Smooth muscle cell of the coronary artery (primary cell): Measurements from ENCODE around the gene SLC47A2. TPM values are rescaled to one million over a fixed set of nuclear protein-coding genes. Genes with fewer than 3 reads are reported as not detected.

ENCODE experiments used
- total RNA-seq: library from RNA; depleted of rRNA; stranded (reverse); fragments of >200 nt; gene quantifications from 2 replicates; pipeline ENCODE4 v1.2.3, GENCODE V29; 2014; ENCODE audit warnings: low replicate concordance

Gene SLC47A2, protein sequence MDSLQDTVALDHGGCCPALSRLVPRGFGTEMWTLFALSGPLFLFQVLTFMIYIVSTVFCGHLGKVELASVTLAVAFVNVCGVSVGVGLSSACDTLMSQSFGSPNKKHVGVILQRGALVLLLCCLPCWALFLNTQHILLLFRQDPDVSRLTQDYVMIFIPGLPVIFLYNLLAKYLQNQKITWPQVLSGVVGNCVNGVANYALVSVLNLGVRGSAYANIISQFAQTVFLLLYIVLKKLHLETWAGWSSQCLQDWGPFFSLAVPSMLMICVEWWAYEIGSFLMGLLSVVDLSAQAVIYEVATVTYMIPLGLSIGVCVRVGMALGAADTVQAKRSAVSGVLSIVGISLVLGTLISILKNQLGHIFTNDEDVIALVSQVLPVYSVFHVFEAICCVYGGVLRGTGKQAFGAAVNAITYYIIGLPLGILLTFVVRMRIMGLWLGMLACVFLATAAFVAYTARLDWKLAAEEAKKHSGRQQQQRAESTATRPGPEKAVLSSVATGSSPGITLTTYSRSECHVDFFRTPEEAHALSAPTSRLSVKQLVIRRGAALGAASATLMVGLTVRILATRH
- 0.23 TPM in 1 of 2 replicates, not detected in the other for total RNA-seq

DNA sequence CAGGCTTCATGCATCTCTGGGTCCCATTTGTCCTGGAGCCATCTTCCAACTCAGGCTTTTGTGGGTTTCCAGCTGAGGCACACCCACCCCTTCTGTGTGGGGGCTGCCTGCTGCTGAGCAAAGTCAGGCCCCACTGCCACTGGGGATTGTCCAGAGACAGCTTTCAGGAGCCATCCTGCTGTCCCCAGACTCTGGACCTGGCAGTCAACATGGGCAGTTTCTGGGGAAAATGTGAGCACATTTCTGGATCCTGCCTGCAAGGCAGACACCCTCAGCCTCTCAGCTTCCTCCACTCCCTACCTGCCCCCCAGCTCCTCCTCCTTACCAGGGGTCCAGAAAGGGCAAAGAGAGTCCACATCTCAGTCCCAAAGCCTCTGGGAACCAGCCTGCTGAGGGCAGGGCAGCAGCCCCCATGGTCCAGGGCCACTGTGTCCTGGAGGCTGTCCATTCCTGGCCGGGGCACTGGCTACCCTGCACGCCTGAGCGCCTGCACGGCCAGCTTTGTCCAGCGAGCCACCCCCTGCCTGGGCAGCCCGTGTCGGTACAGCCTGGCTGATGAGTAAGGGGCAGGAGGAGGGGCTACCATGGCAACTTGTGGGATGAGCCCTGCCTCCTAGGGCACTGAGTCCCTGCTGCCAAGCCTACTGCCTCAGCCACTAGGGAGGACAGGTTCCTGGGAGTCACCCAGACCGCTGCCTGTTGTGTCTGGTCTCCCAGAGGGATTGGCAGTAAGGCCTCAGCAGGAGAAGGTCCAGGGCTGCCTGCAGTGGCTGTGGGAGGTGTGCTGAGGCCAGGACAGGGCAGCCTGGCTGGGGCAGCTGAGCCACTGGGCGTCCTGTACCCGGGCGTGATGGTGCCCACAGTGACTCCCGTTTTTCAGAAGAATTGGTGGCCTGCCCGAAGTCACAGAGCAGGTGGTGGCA, at the start of gene SLC47A2:
TSS of gene SLC47A2 (minus strand) at position 477 of the 923 bp plus-strand sequence. CDS start at position 448, 29 bp downstream.

DNA sequence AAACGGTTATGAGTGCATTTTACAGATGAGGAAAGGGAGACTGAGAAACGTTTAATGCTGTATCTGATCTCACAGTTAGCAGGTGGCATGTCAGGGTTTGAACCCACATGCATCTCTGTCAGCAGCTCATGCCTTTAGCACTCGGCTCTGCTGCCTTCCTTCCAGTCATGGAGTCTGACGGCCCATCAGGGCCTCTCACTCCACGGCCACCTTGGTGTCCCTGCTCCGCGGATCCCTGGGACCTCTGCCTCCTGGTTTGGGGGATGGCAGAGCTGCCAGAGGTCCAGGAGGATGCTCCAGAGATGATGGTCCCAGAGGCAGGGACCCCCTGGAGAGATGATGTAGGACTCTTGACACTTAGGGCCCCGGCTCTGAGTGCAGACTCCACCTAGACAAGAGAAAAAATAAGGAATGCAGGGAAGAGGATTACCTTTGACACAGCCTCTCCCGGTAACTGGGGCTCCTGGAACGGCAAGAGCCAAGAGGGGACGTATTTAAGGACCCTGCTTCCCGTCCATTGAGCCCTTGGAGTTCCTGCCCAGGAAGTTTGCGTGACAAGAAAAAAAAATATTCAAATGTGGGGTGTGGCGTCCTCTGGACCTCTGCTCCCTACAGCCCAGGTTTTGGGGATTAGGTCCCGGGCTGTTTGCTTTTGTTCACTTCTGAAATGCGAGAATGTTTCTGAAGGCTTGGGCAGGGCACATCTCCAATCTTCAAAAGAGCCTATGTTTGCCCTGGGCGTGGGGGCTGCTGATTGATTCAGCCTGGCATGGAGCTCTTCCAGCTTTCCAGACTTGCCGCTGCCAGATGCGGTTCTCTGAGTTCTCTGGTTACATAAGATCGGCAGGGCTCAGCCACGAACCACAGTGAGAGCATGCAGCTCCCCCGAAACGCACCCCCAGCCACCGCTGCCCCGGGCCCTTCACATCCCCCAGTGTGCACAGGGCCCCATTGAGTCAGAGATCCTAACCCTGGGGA, 31.7 kb upstream of the SLC47A2 start, which contains the start of gene ALDH3A1:
TSS of gene ALDH3A1 (minus strand) at position 470 of the 978 bp plus-strand sequence. CDS start 3,169 bp downstream, outside the sequence.

DNA sequence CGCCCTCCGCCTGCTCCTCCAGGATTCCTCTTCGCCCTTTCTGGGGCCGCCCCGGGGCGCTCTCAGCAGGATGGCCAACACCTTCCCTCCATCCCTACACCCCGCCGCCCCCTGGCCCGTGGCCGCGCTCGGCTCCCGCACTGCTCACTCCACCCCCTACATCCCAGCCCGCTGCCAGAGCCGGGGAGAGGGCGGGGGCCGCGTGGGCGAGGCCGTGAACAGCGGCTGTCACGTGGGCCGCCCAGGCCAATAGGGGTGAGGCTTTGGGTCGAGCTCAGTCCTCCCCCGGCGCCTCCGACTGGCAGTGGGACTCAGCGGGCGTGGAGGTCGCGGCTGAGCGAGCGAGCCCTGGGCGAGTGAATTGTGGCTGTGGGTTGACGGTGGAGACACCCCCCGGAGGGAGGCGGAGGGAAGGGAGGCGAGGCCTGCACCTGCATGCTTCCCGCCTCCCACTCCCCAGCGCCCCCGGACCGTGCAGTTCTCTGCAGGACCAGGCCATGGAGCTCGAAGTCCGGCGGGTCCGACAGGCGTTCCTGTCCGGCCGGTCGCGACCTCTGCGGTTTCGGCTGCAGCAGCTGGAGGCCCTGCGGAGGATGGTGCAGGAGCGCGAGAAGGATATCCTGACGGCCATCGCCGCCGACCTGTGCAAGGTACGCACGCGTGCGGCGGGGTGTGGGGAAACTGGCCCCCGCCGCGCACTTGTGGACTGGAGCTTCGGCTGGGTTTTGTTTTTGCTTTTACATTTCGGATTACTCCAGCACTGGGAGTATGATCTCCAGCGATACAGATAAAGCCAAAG, 67.7 kb downstream of the SLC47A2 start, which contains the start of gene ALDH3A2:
TSS of gene ALDH3A2 (plus strand) at position 277 of the 799 bp plus-strand sequence. CDS start at position 498, 221 bp downstream.

Other genes starting within 250 kb of the SLC47A2 start
- gene SLC47A1, start 182.7 kb downstream of the SLC47A2 start, total RNA-seq: 0.53 and 4.6 TPM in 2 replicates
- 32.3 and 83.7 TPM in 2 replicates for gene ALDH3A2, start 67.8 kb downstream of the SLC47A2 start, total RNA-seq
- 0.15 and 2.6 TPM in 2 replicates for gene ALDH3A1, start 31.7 kb upstream of the SLC47A2 start, total RNA-seq
- gene ULK2, start 151.4 kb upstream of the SLC47A2 start, total RNA-seq: 22.9 and 42.8 TPM in 2 replicates